Spleen (tissue), 11 donors: ENCODE results near the gene TSHZ2. TPM values are rescaled to one million over a fixed set of nuclear protein-coding genes. Genes with fewer than 3 reads are reported as not detected.

Experiments
- DNase-seq: peaks from one replicate; pipeline ENCODE4 v3.0.0-alpha.2; 2020
- H3K27ac ChIP-seq, 8 donors: fragments of 200-600 bp; sonication (generic) in 7 of 8; 1 replicate in 4 of 8; 2 replicates in 4 of 8; pipeline versions ENCODE4 v1.5.0 to v1.8.0; 2016 to 2021; ENCODE audit warnings: inconsistent platforms in 4 of 8, mild to moderate bottlenecking in 4 of 8, moderate library complexity in 1 of 8
- H3K27me3 ChIP-seq, 7 donors: fragments of 200-600 bp; sonication (generic) in 6 of 7; replicated peaks in 1 of 7; 1 replicate in 4 of 7; 2 replicates in 3 of 7; pipeline versions ENCODE4 v1.5.0 to v1.8.0; 2016 to 2021; ENCODE audit warnings: inconsistent platforms in 3 of 7, mild to moderate bottlenecking in 1 of 7
- H3K36me3 ChIP-seq, 6 donors: fragments of 200-600 bp; sonication (generic) in 5 of 6; 1 replicate in 4 of 6; 2 replicates in 2 of 6; pipeline versions ENCODE4 v1.5.0 to v1.8.0; 2016 to 2021; ENCODE audit warnings: inconsistent platforms in 2 of 6
- H3K4me1 ChIP-seq, 6 donors: fragments of 200-600 bp; sonication (generic) in 5 of 6; 1 replicate in 3 of 6; 2 replicates in 3 of 6; pipeline versions ENCODE4 v1.5.0 to v1.8.0; 2016 to 2021; ENCODE audit warnings: inconsistent platforms in 3 of 6
- H3K4me3 ChIP-seq, 8 donors: fragments of 200-600 bp; sonication (generic) in 7 of 8; 1 replicate in 4 of 8; 2 replicates in 4 of 8; pipeline versions ENCODE4 v1.5.0 to v1.8.0; 2016 to 2021; ENCODE audit warnings: inconsistent platforms in 4 of 8, mild to moderate bottlenecking in 4 of 8, moderate library complexity in 2 of 8
- H3K9me3 ChIP-seq, 8 donors: fragments of 200-600 bp; sonication (generic) in 7 of 8; 1 replicate in 4 of 8; 2 replicates in 4 of 8; pipeline versions ENCODE4 v1.5.0 to v1.8.0; 2016 to 2021; ENCODE audit warnings: inconsistent platforms in 4 of 8
- POLR2A ChIP-seq, 3 donors: fragments of 450-650 bp; IDR thresholded peaks; one replicate each; pipeline ENCODE4 v1.5.1; 2017; ENCODE audit warnings: antibody characterized with exemption in 3 of 3, mild to moderate bottlenecking in 1 of 3
- POLR2AphosphoS5 ChIP-seq, 3 donors: sonication (generic); formaldehyde crosslinking; IDR thresholded peaks; one replicate each; pipeline ENCODE4 v1.5.1; 2017; ENCODE audit warnings: antibody characterized with exemption in 3 of 3
- WGBS, 5 donors: extraction: QIAGEN DNeasy Blood & Tissue Kit in 3 of 5; methylation state at CpG; one replicate each; pipeline versions ENCODE4 v1.1.5 to v1.1.7; 2013 to 2018; 5-methylcytosine and 5-hydroxymethylcytosine counted together
- intact Hi-C: fragments of 100-400 bp; cut with DNase I; formaldehyde crosslinking; loops from one replicate; pipeline ENCODE4 v1.15.0; 2023; ENCODE audit warnings: low total_unique reads
- polyA plus RNA-seq, 3 donors: library from polyadenylated mRNA; stranded (reverse); fragments of 200-250 nt; gene quantifications; one replicate each; pipeline ENCODE4 v1.2.1, GENCODE V29; 2013
- total RNA-seq, 7 donors: library from RNA; depleted of rRNA in 3 of 7; stranded (reverse); fragments of >200 nt in 3 of 7; fragmentation: NEBNext Ultra II Directional in 4 of 7; extraction: Animal tissue kit (Norgen Biotek cat#: 25700) in 4 of 7; gene quantifications; one replicate each; pipeline versions ENCODE4 v1.1.0 to v1.2.1, GENCODE V29; 2016 to 2021
- TF ChIP-seq, protein P1 (sequence below), 11 experiments: fragments of 200-600 bp in 7 of 11; fragments of 450-650 bp in 4 of 11; sonication (generic) in 4 of 11; IDR thresholded peaks in 8 of 11; conservative IDR thresholded peaks in 3 of 11; 1 replicate in 7 of 11; 2 replicates in 4 of 11; pipeline versions ENCODE4 v1.4.0 to v1.8.0; 2016 to 2021; ENCODE audit warnings: antibody characterized with exemption in 11 of 11, inconsistent platforms in 4 of 11, mild to moderate bottlenecking in 1 of 11
- donor health status: healthy with polysubstance abuse.
- donor health status: DM: no; HTN: no; CAD: no; lungs with moderate emphysema.
- donor health status: DM: no; HTN: no; CAD: no.
- donor health status: Bipolar disorder and iron deficiency.
- donor health status: healthy.
- donor health status: DM: no; HTN: no; CAD: no.
- donor health status: DM: yes; HTN: yes; CAD: no.

TSHZ2 gene
- total and polyA plus RNA-seq, 10 donors: 0.86 to 19.2 (median 15.7) TPM

GRCh38 chr20:53291548-53291947 lies 319.4 kb downstream of the TSHZ2 start:
- TF ChIP-seq, protein P1, sequence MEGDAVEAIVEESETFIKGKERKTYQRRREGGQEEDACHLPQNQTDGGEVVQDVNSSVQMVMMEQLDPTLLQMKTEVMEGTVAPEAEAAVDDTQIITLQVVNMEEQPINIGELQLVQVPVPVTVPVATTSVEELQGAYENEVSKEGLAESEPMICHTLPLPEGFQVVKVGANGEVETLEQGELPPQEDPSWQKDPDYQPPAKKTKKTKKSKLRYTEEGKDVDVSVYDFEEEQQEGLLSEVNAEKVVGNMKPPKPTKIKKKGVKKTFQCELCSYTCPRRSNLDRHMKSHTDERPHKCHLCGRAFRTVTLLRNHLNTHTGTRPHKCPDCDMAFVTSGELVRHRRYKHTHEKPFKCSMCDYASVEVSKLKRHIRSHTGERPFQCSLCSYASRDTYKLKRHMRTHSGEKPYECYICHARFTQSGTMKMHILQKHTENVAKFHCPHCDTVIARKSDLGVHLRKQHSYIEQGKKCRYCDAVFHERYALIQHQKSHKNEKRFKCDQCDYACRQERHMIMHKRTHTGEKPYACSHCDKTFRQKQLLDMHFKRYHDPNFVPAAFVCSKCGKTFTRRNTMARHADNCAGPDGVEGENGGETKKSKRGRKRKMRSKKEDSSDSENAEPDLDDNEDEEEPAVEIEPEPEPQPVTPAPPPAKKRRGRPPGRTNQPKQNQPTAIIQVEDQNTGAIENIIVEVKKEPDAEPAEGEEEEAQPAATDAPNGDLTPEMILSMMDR (IDR thresholded peaks at IDR 0.05 in 8 of 11, conservative IDR thresholded peaks at IDR 0.05 in 3 of 11): no peak
- H3K4me1 ChIP-seq: no peaks in the 10 kb centered on the region
- H3K9me3 ChIP-seq: no peaks in the 10 kb centered on the region
- no peak for DNase-seq
- no peaks in the 10 kb centered on the region for H3K36me3 ChIP-seq
- H3K27ac ChIP-seq: no peak overlapping the region
- intact Hi-C loops: no loop called here
- 66 to 77% (median 76%) methylated on average over 3 of the region's 3 CpGs for WGBS, 5 donors
- H3K27me3 ChIP-seq: peaks cover 0 to 16% (median 0%) of the 10 kb centered on the region in 7 donors
- no peak overlapping the region for H3K4me3 ChIP-seq

- H3K36me3 ChIP-seq: no peaks in the 10 kb centered on the region
- 77 to 94% (median 85%) methylated on average over 1 of the region's 1 CpG for WGBS, 5 donors
- no peak for TF ChIP-seq POLR2A (IDR thresholded peaks at IDR 0.05)
- TF ChIP-seq, protein P1 (IDR thresholded peaks at IDR 0.05 in 8 of 11, conservative IDR thresholded peaks at IDR 0.05 in 3 of 11): no peak
- TF ChIP-seq POLR2AphosphoS5 (IDR thresholded peaks at IDR 0.05): no peak
- H3K27me3 ChIP-seq: peaks cover 0 to 16% (median 0%) of the 10 kb centered on the region in 7 donors
- no peak for DNase-seq
- intact Hi-C loops: no loop called here
- no peaks in the 10 kb centered on the region for H3K4me1 ChIP-seq
- no peaks in the 10 kb centered on the region for H3K9me3 ChIP-seq
- H3K4me3 ChIP-seq: no peak overlapping the region
- no peak overlapping the region for H3K27ac ChIP-seq
Observed at GRCh38 chr20:53292347-53292746, 320.2 kb downstream of the TSHZ2 start.

DNA sequence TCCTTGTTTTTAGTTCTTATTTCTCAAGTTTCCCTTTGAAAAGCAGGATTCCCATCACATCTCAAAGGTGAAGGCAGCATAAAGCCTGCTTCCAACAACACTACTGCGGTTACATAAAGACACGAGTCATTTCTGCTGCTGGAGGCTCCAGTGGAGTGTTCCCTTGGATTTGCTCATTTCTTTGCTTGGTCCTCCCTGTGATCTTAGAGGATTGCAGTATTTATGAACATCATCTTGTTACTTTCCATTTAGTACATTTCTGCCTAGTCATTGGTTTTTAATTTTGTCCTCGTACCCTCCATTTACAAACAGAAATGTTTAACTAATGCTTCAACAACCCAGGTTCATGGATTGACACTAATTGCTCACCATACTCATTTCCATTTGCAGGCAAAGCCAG lies 322.6 kb downstream of the TSHZ2 start:
- Histone ChIP-seq H3K36me3 (no peaks in the 10 kb centered on the region), H3K4me1 (peaks cover 0 to 5% (median 0%) of the 10 kb centered on the region in 6 donors), H3K4me3 (no peak overlapping the region), H3K27me3 (peaks cover 0 to 21% (median 0%) of the 10 kb centered on the region in 7 donors), H3K9me3 (no peaks in the 10 kb centered on the region), H3K27ac (no peak overlapping the region)
- WGBS, 5 donors: 78 to 95% (median 90%) methylated on average over 3 of the region's 3 CpGs
- intact Hi-C loops: no loop called here
- no peak for DNase-seq
- TF ChIP-seq POLR2AphosphoS5 (IDR thresholded peaks at IDR 0.05) (no peak), POLR2A (IDR thresholded peaks at IDR 0.05) (no peak)
- TF ChIP-seq, protein P1 (IDR thresholded peaks at IDR 0.05 in 8 of 11, conservative IDR thresholded peaks at IDR 0.05 in 3 of 11): no peak

GRCh38 chr20:53296025-53296424 lies 323.9 kb downstream of the TSHZ2 start:
- DNase-seq: no peak
- Histone ChIP-seq H3K27ac (no peak overlapping the region), H3K9me3 (no peaks in the 10 kb centered on the region), H3K4me3 (no peak overlapping the region), H3K27me3 (peaks cover 0 to 20% (median 0%) of the 10 kb centered on the region in 7 donors), H3K36me3 (no peaks in the 10 kb centered on the region), H3K4me1 (peaks cover 0 to 9% (median 0%) of the 10 kb centered on the region in 6 donors)
- WGBS, 5 donors: 47 to 71% (median 51%) methylated on average over 2 of the region's 2 CpGs
- TF ChIP-seq POLR2AphosphoS5 (IDR thresholded peaks at IDR 0.05) (no peak), POLR2A (IDR thresholded peaks at IDR 0.05) (no peak)
- TF ChIP-seq, protein P1 (IDR thresholded peaks at IDR 0.05 in 8 of 11, conservative IDR thresholded peaks at IDR 0.05 in 3 of 11): no peak
- intact Hi-C loops: no loop called here
